Activated CD4-positive, alpha-beta T cell treated with anti-CD3 and anti-CD28 coated beads, Interleukin-2, amount 50 U/mL, for 48 hours (primary cell): ENCODE data around the gene EFCAB7.

ENCODE experiments used
- DNase-seq, 2 experiments: peaks; one replicate each; pipeline ENCODE4 v3.0.0-alpha.2; 2020

EFCAB7 gene

GRCh38 chr1:63522891-63523728 lies at the start of gene EFCAB7, which contains the start of gene ITGB3BP:
Gene EFCAB7, plus strand, starts transcription at chr1:63523525. Its CDS starts 2,048 bp downstream, at chr1:63525573.
Gene ITGB3BP, minus strand, starts transcription at chr1:63523225. Its CDS starts 92 bp downstream, at chr1:63523133.
- DNase-seq = peak; percentile 82 to 87

DNA sequence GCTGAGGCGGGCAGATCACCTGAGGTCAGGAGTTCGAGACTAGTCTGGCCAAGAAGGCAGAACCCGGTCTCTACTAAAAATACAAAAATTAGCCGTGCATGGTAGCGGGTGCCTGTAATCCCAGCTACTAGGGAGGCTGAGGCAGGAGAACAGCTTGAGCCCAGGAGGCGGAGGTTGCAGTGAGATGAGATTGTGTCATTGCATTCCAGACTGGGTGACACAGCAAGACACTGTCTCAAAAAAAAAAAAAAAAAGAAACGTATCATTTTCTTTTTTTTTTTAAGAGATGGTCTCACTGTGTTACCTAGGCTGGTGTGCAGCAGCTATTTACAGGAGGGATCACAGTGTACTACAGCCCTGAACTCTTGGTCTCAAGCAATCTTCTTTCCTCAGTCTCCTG lies 47.6 kb upstream of the EFCAB7 start:
- no peak for DNase-seq

GRCh38 chr1:63480057-63480456 lies 43.3 kb upstream of the EFCAB7 start:
- DNase-seq = no peak

- DNase-seq = no peak
These were observed 36.7 kb upstream of the EFCAB7 start for GRCh38 chr1:63486629-63487028.

- no peak for DNase-seq
These were observed 35.8 kb upstream of the EFCAB7 start for GRCh38 chr1:63487336-63488065.

DNA sequence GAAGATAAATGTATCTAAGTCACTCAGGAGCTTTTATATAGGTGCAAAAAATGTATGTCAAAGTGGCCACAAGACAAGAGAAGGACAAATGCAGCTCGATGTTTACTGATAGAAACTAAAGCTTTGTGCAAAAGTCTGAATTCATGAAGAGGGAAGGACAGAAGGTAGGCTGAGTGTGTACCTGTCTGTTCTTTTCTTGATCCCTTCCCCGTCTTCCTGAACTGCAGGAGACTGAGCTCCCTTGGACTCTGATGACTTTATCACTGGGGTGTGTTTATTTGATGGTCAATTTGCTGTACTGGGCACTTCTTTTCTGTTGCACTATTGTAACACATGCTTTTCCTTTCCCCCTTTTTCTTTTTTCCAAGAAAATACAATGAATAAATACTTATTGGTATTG lies 25.7 kb upstream of the EFCAB7 start:
- DNase-seq = no peak

DNA sequence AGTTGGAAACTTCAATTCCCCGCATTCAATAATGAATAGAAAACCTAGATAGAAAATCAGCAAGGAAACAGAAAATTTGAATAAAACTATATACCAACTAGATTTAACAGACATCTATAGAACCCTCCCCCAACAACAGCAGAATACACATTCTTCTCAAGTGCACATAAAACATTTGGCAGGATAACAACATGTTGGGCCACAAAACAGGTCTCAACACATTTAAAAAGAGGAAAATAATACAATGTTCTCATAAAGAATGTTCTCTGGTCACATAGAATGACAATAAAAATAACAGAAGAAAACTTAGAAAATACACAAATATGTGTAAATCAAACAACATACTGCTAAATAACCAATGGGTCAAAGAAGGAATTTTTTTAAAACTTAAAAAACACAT lies 25.2 kb upstream of the EFCAB7 start:
- no peak for DNase-seq

DNA sequence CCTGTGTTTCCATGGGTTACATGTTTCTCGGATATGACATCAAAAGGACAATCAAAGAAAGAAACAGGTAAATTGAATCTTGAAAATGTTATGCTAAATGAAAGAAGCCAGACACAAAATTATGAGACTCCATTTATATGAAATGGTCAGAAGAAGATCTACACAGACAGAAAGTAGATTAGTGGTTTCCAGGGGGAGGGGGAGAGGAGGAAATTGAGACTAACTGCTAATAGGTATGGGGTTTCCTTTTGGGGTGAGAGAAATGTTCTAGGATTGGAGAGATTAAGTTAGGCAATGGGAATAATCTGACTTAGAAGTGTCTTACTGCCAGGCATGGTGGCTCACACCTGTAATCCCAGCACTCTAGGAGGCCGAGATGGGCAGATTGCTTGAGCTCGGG lies 22.1 kb upstream of the EFCAB7 start:
- DNase-seq = no peak

GRCh38 chr1:63506782-63507181 lies 16.5 kb upstream of the EFCAB7 start:
- no peak for DNase-seq

DNA sequence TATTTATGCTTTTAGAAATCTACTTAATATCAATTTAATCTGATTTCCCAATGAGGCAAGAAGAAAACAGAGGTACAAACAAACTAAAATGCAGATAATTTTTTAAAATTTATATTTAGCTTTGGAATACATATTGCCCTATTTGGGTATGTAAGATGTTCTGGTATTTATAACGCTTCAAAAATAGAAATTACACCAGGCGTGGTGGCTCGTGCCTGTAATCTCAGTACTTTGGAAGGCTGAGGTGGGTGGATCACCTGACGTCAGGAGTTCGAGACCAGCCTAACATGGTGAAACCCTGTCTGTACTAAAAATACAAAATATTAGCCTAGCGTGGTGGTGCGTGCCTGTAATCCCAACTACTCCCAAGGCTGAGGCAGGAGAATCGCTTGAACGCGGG lies 13.6 kb upstream of the EFCAB7 start:
- DNase-seq = no peak

GRCh38 chr1:63512584-63512983 lies 10.7 kb upstream of the EFCAB7 start:
- DNase-seq = no peak

- no peak for DNase-seq
These were observed 6.7 kb upstream of the EFCAB7 start for GRCh38 chr1:63516629-63517028.

- no peak for DNase-seq
These were observed 413 bp downstream of the EFCAB7 start for GRCh38 chr1:63523738-63524137.

DNA sequence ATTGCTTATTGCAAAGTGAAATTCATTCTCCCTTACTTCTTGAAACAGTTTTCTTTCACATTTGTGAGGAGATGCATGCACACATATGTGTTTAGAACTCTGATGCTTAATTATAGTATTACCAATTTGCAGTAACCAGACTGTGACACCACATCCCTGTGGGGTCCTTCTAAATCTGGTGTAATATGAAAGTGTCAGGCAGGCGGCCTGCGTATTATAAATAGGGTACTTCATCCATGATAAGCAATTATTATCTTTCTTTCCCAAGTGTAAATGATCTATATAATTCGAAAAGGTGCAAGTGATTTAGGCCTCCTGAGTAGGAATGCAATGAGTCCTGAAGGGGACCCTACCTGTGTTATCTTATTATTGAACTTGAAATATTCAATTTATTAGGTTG lies 876 bp downstream of the EFCAB7 start:
- DNase-seq = no peak

GRCh38 chr1:63532727-63533126 lies 9.4 kb downstream of the EFCAB7 start:
- no peak for DNase-seq

GRCh38 chr1:63533931-63534330 lies 10.6 kb downstream of the EFCAB7 start:
- no peak for DNase-seq

GRCh38 chr1:63534406-63534805 lies 11.1 kb downstream of the EFCAB7 start:
- no peak for DNase-seq

GRCh38 chr1:63537006-63537405 lies 13.7 kb downstream of the EFCAB7 start:
- DNase-seq = no peak

- no peak for DNase-seq
These were observed 14.6 kb downstream of the EFCAB7 start for GRCh38 chr1:63537940-63538339.

- no peak for DNase-seq
These were observed 22.5 kb downstream of the EFCAB7 start for GRCh38 chr1:63545780-63546179.

- no peak for DNase-seq
These were observed 24.4 kb downstream of the EFCAB7 start for GRCh38 chr1:63547621-63548294.

GRCh38 chr1:63548303-63548702 lies 25.0 kb downstream of the EFCAB7 start:
- no peak for DNase-seq

- DNase-seq = no peak
These were observed 25.6 kb downstream of the EFCAB7 start for GRCh38 chr1:63548877-63549276.

GRCh38 chr1:63555480-63555879 lies 32.2 kb downstream of the EFCAB7 start:
- no peak for DNase-seq
